Esophagus muscularis mucosa (tissue), 4 donors: ENCODE data around the gene HERC4.

ENCODE experiments used
- EP300 ChIP-seq: sonication (generic); formaldehyde crosslinking; IDR thresholded peaks from one replicate; pipeline ENCODE4 v1.6.1; 2017; ENCODE audit warnings: antibody characterized with exemption
- POLR2A ChIP-seq: fragments of 450-650 bp; IDR thresholded peaks from one replicate; pipeline ENCODE4 v1.6.1; 2017; ENCODE audit warnings: antibody characterized with exemption, moderate library complexity, mild to moderate bottlenecking, low read depth
- POLR2AphosphoS5 ChIP-seq, 2 donors: sonication (generic); formaldehyde crosslinking; IDR thresholded peaks; one replicate each; pipeline ENCODE4 v1.6.1; 2017; ENCODE audit warnings: antibody characterized with exemption in 2 of 2
- TF ChIP-seq, protein P1 (sequence below), 3 experiments: fragments of 200-600 bp in 2 of 3; fragments of 450-650 bp in 1 of 3; sonication (generic) in 2 of 3; IDR thresholded peaks; one replicate each; pipeline ENCODE4 v1.5.1; 2017 to 2019; ENCODE audit warnings: antibody characterized with exemption in 3 of 3, mild to moderate bottlenecking in 2 of 3, moderate library complexity in 1 of 3

DNA sequence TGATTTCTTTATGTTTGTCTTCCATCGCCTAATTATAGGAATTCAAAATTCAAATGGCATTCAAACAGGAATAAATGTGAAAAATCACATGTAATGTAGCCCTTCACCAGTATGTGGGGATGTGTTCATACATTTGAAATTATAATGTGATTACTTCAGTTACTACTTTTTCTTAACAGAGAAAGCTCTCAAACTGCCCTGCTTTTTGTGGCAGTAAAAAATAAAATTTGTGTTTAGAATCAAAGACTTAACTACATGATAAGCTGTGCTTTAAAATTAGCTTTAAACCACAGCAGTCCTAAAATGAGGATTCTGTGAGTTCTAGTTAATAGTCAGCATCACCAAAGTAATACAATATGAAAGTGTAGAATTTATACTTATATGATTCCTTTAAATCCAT, 7.8 kb upstream of the HERC4 start:
- TF ChIP-seq POLR2A, result no peak
- TF ChIP-seq, protein P1, sequence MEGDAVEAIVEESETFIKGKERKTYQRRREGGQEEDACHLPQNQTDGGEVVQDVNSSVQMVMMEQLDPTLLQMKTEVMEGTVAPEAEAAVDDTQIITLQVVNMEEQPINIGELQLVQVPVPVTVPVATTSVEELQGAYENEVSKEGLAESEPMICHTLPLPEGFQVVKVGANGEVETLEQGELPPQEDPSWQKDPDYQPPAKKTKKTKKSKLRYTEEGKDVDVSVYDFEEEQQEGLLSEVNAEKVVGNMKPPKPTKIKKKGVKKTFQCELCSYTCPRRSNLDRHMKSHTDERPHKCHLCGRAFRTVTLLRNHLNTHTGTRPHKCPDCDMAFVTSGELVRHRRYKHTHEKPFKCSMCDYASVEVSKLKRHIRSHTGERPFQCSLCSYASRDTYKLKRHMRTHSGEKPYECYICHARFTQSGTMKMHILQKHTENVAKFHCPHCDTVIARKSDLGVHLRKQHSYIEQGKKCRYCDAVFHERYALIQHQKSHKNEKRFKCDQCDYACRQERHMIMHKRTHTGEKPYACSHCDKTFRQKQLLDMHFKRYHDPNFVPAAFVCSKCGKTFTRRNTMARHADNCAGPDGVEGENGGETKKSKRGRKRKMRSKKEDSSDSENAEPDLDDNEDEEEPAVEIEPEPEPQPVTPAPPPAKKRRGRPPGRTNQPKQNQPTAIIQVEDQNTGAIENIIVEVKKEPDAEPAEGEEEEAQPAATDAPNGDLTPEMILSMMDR (IDR thresholded peaks at IDR 0.05), result peak; percentile 39 to 55 (median 51)
- TF ChIP-seq POLR2AphosphoS5 (IDR thresholded peaks at IDR 0.05), result no peak
- no peak for TF ChIP-seq EP300
